GM12864 (cell line): ENCODE results near the gene RPL27.
"Not testable (repeated sequence)": the region's sequence is repeated elsewhere in the genome, so short reads cannot be mapped to it uniquely, and the experiment has no call there.

Source experiments
- DNase-seq: peaks from one replicate; pipeline ENCODE4 v3.0.0-alpha.2; 2011; ENCODE audit warnings: low read depth
- H3K4me3 ChIP-seq: 2 replicates; pipeline ENCODE4 v1.5.1; 2011; ENCODE audit warnings: mild to moderate bottlenecking, low read depth, low read length, control low read depth
- TF ChIP-seq, protein P1 (sequence below): IDR thresholded peaks from 2 replicates; pipeline ENCODE4 v1.5.1; 2011; ENCODE audit warnings: low read depth, mild to moderate bottlenecking, moderate library complexity, low read length, control low read depth, inconsistent platforms; ENCODE audit errors: missing control alignments

Gene RPL27

DNA sequence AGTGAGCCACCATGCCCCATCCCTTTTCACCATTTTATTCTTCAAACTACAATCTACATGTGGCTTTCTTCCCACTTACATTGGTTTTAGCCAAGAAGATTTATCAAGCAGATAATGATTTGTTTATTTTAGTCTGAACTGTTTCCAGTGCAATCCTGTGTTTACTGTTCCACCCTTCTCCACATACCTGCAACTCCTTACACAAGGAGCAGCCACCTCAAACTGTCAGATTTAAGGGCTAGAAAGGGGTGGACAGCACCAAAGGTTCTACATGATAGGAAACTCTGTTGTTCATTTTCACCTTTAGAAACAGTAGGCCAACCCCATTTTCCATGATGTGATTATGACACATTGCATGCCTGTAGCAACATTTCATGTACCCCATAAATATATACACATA is 16.0 kb upstream of the RPL27 start:
- H3K4me3 ChIP-seq = no peak overlapping the region; the same call in 1 of the 2 replicates
- DNase-seq = no peak
- TF ChIP-seq, protein P1, sequence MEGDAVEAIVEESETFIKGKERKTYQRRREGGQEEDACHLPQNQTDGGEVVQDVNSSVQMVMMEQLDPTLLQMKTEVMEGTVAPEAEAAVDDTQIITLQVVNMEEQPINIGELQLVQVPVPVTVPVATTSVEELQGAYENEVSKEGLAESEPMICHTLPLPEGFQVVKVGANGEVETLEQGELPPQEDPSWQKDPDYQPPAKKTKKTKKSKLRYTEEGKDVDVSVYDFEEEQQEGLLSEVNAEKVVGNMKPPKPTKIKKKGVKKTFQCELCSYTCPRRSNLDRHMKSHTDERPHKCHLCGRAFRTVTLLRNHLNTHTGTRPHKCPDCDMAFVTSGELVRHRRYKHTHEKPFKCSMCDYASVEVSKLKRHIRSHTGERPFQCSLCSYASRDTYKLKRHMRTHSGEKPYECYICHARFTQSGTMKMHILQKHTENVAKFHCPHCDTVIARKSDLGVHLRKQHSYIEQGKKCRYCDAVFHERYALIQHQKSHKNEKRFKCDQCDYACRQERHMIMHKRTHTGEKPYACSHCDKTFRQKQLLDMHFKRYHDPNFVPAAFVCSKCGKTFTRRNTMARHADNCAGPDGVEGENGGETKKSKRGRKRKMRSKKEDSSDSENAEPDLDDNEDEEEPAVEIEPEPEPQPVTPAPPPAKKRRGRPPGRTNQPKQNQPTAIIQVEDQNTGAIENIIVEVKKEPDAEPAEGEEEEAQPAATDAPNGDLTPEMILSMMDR = no peak

- DNase-seq = peak; percentile 80
- H3K4me3 ChIP-seq = no peak overlapping the region; the same call in 1 of the 2 replicates
- TF ChIP-seq, protein P1 = no peak
Observed at GRCh38 chr17:42985225-42985624, 13.0 kb upstream of the RPL27 start.

GRCh38 chr17:42989141-42989540 is 9.1 kb upstream of the RPL27 start:
- DNase-seq = no peak
- no peak overlapping the region for H3K4me3 ChIP-seq
- TF ChIP-seq, protein P1 = no peak

GRCh38 chr17:42989726-42990652 is 8.2 kb upstream of the RPL27 start:
- no peak overlapping the region for H3K4me3 ChIP-seq
- TF ChIP-seq, protein P1 = no peak
- no peak for DNase-seq

GRCh38 chr17:42991471-42991870 is 6.7 kb upstream of the RPL27 start:
- no peak overlapping the region for H3K4me3 ChIP-seq
- TF ChIP-seq, protein P1 = no peak
- DNase-seq = no peak

- TF ChIP-seq, protein P1 = no peak
- no peak overlapping the region for H3K4me3 ChIP-seq
- no peak for DNase-seq
Observed at GRCh38 chr17:42992872-42993271, 5.3 kb upstream of the RPL27 start.

DNA sequence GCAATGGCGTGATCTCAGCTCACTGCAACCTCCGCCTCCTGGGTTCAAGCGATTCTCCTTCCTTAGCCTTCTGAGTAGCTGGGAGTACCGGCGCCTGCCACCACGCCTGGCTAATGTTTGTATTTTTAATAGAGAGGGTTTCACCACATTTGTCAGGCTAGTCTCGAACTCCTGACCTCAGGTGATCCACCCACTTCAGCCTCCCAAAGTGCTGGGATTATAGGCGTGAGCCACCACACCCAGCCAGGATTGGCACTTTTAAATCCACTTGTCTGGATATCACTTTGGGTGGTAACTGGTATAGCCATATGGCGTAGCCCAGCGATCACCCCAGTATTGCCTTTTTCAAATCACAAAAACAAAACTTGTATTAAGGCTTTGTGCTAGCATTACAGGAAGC is 4.3 kb upstream of the RPL27 start:
- not testable (repeated sequence) for DNase-seq, H3K4me3 ChIP-seq
